IMR-90 (cell line): ENCODE results near the gene SLC25A25.

Experiments used
- CEBPB ChIP-seq: IDR thresholded peaks from 2 replicates; pipeline ENCODE4 v1.6.1; 2012; ENCODE audit warnings: low read depth, low read length, improper control_type of control experiment
- CHD1 ChIP-seq: IDR thresholded peaks from 2 replicates; pipeline ENCODE4 v1.6.1; 2012; ENCODE audit warnings: low read depth, low read length, improper control_type of control experiment
- CTCF ChIP-seq: conservative IDR thresholded peaks from 2 replicates; pipeline ENCODE4 v1.5.1; 2012; ENCODE audit warnings: mild to moderate bottlenecking, low read depth, low read length, improper control_type of control experiment
- FOS ChIP-seq: fragments of 150-350 bp; IDR thresholded peaks from 2 replicates; pipeline ENCODE4 v1.6.1; 2016; ENCODE audit warnings: low read depth, low read length
- MXI1 ChIP-seq: IDR thresholded peaks from 2 replicates; pipeline ENCODE4 v1.6.1; 2012; ENCODE audit warnings: low read depth, mild to moderate bottlenecking, low read length, moderate library complexity, borderline replicate concordance
- POLR2A ChIP-seq: IDR thresholded peaks from 2 replicates; pipeline ENCODE4 v1.6.1; 2012; ENCODE audit warnings: mild to moderate bottlenecking, low read depth, low read length
- RCOR1 ChIP-seq: IDR thresholded peaks from 2 replicates; pipeline ENCODE4 v1.6.1; 2012; ENCODE audit warnings: mild to moderate bottlenecking, low read length, improper control_type of control experiment; ENCODE audit not compliant: insufficient replicate concordance
- RFX5 ChIP-seq: IDR thresholded peaks from 2 replicates; pipeline ENCODE4 v1.8.0; 2012; ENCODE audit warnings: low read depth, mild to moderate bottlenecking, low read length, moderate library complexity
- SMC3 ChIP-seq: fragments of 150-350 bp; IDR thresholded peaks from 2 replicates; pipeline ENCODE4 v1.6.1; 2016; ENCODE audit warnings: low read depth, mild to moderate bottlenecking, antibody characterized with exemption, low read length, moderate library complexity
- USF2 ChIP-seq: fragments of 150-350 bp; IDR thresholded peaks from 2 replicates; pipeline ENCODE4 v1.6.1; 2017; ENCODE audit warnings: mild to moderate bottlenecking, antibody characterized with exemption, low read length, low read depth
- TF ChIP-seq, protein P1 (sequence below): fragments of 150-350 bp; IDR thresholded peaks from 2 replicates; pipeline ENCODE4 v1.6.1; 2016; ENCODE audit warnings: low read depth, mild to moderate bottlenecking, low read length, moderate library complexity, borderline replicate concordance

- TF ChIP-seq CTCF (no peak), POLR2A (no peak), RFX5 (no peak), FOS (no peak), SMC3 (no peak), CEBPB (no peak), RCOR1 (no peak), CHD1 (no peak), MXI1 (no peak), USF2 (no peak)
- TF ChIP-seq, protein P1, sequence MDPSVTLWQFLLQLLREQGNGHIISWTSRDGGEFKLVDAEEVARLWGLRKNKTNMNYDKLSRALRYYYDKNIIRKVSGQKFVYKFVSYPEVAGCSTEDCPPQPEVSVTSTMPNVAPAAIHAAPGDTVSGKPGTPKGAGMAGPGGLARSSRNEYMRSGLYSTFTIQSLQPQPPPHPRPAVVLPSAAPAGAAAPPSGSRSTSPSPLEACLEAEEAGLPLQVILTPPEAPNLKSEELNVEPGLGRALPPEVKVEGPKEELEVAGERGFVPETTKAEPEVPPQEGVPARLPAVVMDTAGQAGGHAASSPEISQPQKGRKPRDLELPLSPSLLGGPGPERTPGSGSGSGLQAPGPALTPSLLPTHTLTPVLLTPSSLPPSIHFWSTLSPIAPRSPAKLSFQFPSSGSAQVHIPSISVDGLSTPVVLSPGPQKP, result no peak
Observed at GRCh38 chr9:128128836-128129590, 61.0 kb downstream of the SLC25A25 start.
